Neural progenitor cell (in vitro differentiated cells): ENCODE data around the gene MSH6. TPM values are rescaled to one million over a fixed set of nuclear protein-coding genes. Genes with fewer than 3 reads are reported as not detected.

Experiments
- DNase-seq: peaks from one replicate; pipeline ENCODE4 v3.0.0-alpha.2; 2016; ENCODE audit warnings: low spot score
- H2AFZ ChIP-seq: fragments of 200-600 bp; sonication (generic); replicated peaks from 2 replicates; pipeline ENCODE4 v1.6.1; 2016; ENCODE audit warnings: antibody characterized with exemption
- H3F3A ChIP-seq: fragments of 200-600 bp; sonication (generic); 2 replicates; pipeline ENCODE4 v1.6.1; 2016; ENCODE audit warnings: antibody characterized with exemption, low read depth
- H3K27ac ChIP-seq: fragments of 200-600 bp; sonication (generic); 2 replicates; pipeline ENCODE4 v1.5.1; 2016; ENCODE audit warnings: mild to moderate bottlenecking
- H3K27me3 ChIP-seq: fragments of 200-600 bp; sonication (generic); 2 replicates; pipeline ENCODE4 v1.6.1; 2016; ENCODE audit warnings: mild to moderate bottlenecking, moderate library complexity
- H3K36me3 ChIP-seq: fragments of 200-600 bp; sonication (generic); 2 replicates; pipeline ENCODE4 v1.5.1; 2016
- H3K4me1 ChIP-seq: fragments of 200-600 bp; sonication (generic); 2 replicates; pipeline ENCODE4 v1.6.1; 2016; ENCODE audit warnings: mixed run types
- H3K4me2 ChIP-seq: fragments of 200-600 bp; sonication (generic); 2 replicates; pipeline ENCODE4 v1.6.1; 2016
- H3K4me3 ChIP-seq: fragments of 200-600 bp; sonication (generic); 2 replicates; pipeline ENCODE4 v1.5.1; 2016
- H3K79me2 ChIP-seq: fragments of 200-600 bp; sonication (generic); 2 replicates; pipeline ENCODE4 v1.6.1; 2016; ENCODE audit warnings: low read depth
- H3K9ac ChIP-seq: fragments of 200-600 bp; sonication (generic); 2 replicates; pipeline ENCODE4 v1.6.1; 2016
- H3K9me3 ChIP-seq: fragments of 200-600 bp; sonication (generic); 2 replicates; pipeline ENCODE4 v1.5.1; 2016; ENCODE audit warnings: low read depth
- H4K20me1 ChIP-seq: fragments of 200-600 bp; sonication (generic); 2 replicates; pipeline ENCODE4 v1.6.1; 2016; ENCODE audit warnings: low read depth
- H3K27ac Mint-ChIP-seq: 3 replicates; pipeline ENCODE4 v1.8.0; 2021; ENCODE audit warnings: mixed read lengths
- H3K27me3 Mint-ChIP-seq: 2 replicates; pipeline ENCODE4 v1.8.0; 2022; ENCODE audit warnings: low read depth, mild to moderate bottlenecking, inconsistent platforms, moderate library complexity, mixed read lengths; ENCODE audit not compliant: insufficient read depth
- H3K36me3 Mint-ChIP-seq: 3 replicates; pipeline ENCODE4 v1.8.0; 2021; ENCODE audit warnings: mixed read lengths
- H3K4me1 Mint-ChIP-seq: 3 replicates; pipeline ENCODE4 v1.8.0; 2021; ENCODE audit warnings: mixed read lengths
- H3K4me3 Mint-ChIP-seq: 3 replicates; pipeline ENCODE4 v1.8.0; 2021; ENCODE audit warnings: mild to moderate bottlenecking, moderate library complexity, mixed read lengths
- H3K9me3 Mint-ChIP-seq: 3 replicates; pipeline ENCODE4 v1.8.0; 2020; ENCODE audit warnings: mixed read lengths
- EZH2 ChIP-seq: fragments of 200-600 bp; sonication (generic); IDR thresholded peaks from 2 replicates; pipeline ENCODE4 v1.6.1; 2017; ENCODE audit warnings: antibody characterized with exemption, mild to moderate bottlenecking, moderate library complexity
- EZH2phosphoT487 ChIP-seq: fragments of 200-600 bp; sonication (generic); IDR thresholded peaks from 2 replicates; pipeline ENCODE4 v1.6.1; 2017; ENCODE audit warnings: antibody characterized with exemption
- total RNA-seq: library from RNA; depleted of rRNA; stranded (reverse); fragments of >200 nt; gene quantifications from 2 replicates; pipeline ENCODE4 v1.2.3, GENCODE V29; 2015; ENCODE audit warnings: low replicate concordance
- TF ChIP-seq, protein P1 (sequence below): fragments of 200-600 bp; sonication (generic); IDR thresholded peaks from 2 replicates; pipeline ENCODE4 v1.5.1; 2017; ENCODE audit warnings: antibody characterized with exemption, mild to moderate bottlenecking

MSH6 gene
- total RNA-seq, 1 donor from 2014 or later, result 276 TPM

DNA sequence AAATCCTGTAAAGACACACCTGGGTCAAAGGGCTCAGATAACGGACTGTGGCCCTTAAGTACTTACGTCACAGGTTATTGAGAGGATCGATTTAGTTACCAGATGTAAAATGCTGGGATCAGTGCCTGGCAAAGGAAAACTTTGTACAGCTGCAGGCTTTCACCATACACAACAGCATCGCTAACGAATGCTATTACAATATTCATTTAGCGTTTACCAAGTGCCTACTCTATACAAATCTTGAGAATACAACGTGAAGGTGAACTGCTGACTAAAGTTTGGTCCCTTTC lies 619 bp upstream of the MSH6 start:
- no peak overlapping the region for H3K27ac ChIP-seq
- H2AFZ ChIP-seq, result peak overlapping the region; percentile 81
- peak; percentile 18 for DNase-seq
- H3K4me2 ChIP-seq, result peak overlapping the region; percentile 79
- Mint-ChIP-seq H3K9me3 (peaks cover 13% of the 10 kb centered on the region), H3K4me1 (peaks cover 10% of the 10 kb centered on the region), H3K36me3 (peaks cover 17% of the 10 kb centered on the region), H3K4me3 (peak overlapping the region; percentile 86), H3K27ac (no peak overlapping the region), H3K27me3 (peaks cover 4% of the 10 kb centered on the region)
- H3K79me2 ChIP-seq, result peaks cover 39% of the 10 kb centered on the region
- H3K36me3 ChIP-seq, result peaks cover 6% of the 10 kb centered on the region
- H3K9ac ChIP-seq, result peak overlapping the region; percentile 12
- H3K27me3 ChIP-seq, result no peaks in the 10 kb centered on the region
- H3K4me1 ChIP-seq, result peaks cover 28% of the 10 kb centered on the region
- H3K4me3 ChIP-seq, result peak overlapping the region; percentile 64
- no peaks in the 10 kb centered on the region for H3K9me3 ChIP-seq
- peaks cover 43% of the 10 kb centered on the region for H3F3A ChIP-seq
- no peak for TF ChIP-seq EZH2
- no peak for TF ChIP-seq EZH2phosphoT487
- TF ChIP-seq, protein P1, sequence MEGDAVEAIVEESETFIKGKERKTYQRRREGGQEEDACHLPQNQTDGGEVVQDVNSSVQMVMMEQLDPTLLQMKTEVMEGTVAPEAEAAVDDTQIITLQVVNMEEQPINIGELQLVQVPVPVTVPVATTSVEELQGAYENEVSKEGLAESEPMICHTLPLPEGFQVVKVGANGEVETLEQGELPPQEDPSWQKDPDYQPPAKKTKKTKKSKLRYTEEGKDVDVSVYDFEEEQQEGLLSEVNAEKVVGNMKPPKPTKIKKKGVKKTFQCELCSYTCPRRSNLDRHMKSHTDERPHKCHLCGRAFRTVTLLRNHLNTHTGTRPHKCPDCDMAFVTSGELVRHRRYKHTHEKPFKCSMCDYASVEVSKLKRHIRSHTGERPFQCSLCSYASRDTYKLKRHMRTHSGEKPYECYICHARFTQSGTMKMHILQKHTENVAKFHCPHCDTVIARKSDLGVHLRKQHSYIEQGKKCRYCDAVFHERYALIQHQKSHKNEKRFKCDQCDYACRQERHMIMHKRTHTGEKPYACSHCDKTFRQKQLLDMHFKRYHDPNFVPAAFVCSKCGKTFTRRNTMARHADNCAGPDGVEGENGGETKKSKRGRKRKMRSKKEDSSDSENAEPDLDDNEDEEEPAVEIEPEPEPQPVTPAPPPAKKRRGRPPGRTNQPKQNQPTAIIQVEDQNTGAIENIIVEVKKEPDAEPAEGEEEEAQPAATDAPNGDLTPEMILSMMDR, result no peak
- peaks cover 36% of the 10 kb centered on the region for H4K20me1 ChIP-seq

DNA sequence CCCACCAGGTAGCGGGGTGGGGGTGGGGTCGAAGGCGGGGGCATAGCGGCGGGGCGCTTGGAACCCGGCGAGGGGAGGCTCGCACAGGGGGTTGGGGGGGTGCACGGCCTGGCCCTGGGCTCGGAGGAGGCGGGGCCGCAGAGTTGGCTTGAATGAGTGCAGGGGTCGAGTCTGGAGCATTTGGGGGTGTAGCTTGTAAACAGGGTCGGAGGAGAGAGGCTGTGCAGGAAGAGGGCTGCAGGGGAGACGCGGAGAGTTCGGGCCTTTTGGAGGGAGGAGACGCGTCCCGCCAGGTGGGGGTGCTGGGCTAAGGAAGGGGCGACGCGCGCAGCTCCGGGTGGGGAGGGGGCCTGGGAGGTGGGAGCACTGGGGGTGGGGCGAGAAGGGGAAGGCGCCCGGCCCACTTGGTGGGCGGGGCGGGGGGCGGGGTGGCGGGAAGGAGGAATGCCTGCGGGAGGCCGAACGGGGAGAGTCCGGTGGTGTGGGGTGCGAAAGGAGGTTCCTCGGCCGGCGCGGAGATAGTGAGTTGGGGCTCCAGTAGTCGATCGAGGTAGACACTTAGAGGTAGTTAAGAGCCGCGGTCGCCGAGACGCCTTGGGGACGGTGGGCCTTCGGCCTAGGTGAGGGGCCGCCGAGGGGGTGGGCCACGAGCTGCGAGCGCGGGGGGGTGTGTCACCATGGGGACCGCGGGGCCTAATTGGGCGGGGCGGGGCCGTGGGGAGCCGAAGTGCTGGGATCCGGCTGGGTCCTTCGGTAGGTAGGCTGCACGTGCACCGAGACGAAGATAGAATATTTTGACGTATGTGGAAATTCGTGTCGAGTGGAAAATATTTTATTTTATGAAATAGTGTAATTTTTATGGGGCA lies 774 bp downstream of the MSH6 start:
- H3K4me1 ChIP-seq, result peaks cover 27% of the 10 kb centered on the region
- Mint-ChIP-seq H3K27ac (no peak overlapping the region), H3K27me3 (peaks cover 4% of the 10 kb centered on the region), H3K4me1 (peaks cover 10% of the 10 kb centered on the region), H3K9me3 (peaks cover 13% of the 10 kb centered on the region), H3K4me3 (peak overlapping the region; percentile 95), H3K36me3 (peaks cover 21% of the 10 kb centered on the region)
- TF ChIP-seq EZH2phosphoT487 (no peak), EZH2 (no peak)
- TF ChIP-seq, protein P1, result no peak
- H2AFZ ChIP-seq, result no peak overlapping the region
- peak overlapping the region; percentile 82 for H3K9ac ChIP-seq
- H3F3A ChIP-seq, result peaks cover 35% of the 10 kb centered on the region
- H3K36me3 ChIP-seq, result peaks cover 6% of the 10 kb centered on the region
- H3K4me3 ChIP-seq, result peak overlapping the region; percentile 64
- peak overlapping the region; percentile 96 for H3K27ac ChIP-seq
- H3K9me3 ChIP-seq, result no peaks in the 10 kb centered on the region
- no peaks in the 10 kb centered on the region for H3K27me3 ChIP-seq
- H3K79me2 ChIP-seq, result peaks cover 53% of the 10 kb centered on the region
- H4K20me1 ChIP-seq, result peaks cover 49% of the 10 kb centered on the region
- peak; percentile 92 for DNase-seq
- peak overlapping the region; percentile 79 for H3K4me2 ChIP-seq

DNA sequence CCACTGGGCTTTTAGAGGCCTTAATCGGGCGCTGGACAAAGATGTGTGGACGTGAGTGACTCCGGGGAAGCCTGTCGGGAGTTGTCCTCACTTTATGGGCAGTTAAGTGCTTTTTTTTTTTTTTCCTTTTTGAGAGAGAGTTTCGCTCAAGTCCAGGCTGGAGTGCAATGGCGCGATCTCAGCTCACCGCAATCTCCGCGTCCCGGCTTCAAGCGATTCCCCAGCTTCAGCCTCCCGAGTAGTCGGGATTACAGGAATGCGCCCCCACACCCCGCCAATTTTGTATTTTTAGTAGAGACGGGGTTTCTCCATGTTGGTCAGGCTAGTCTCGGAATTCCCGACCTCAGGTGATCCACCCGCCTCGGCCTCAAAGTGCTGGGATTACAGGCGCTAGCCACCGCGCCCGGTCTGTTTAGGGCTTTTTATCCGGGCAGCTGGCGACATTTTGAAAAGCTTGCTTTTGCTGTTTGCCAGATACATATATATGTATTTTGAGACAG lies 1.5 kb downstream of the MSH6 start:
- Histone ChIP-seq H3K79me2 (peaks cover 60% of the 10 kb centered on the region), H3K9me3 (no peaks in the 10 kb centered on the region), H3K4me2 (peak overlapping the region; percentile 79), H3K27ac (peak overlapping the region; percentile 57), H3K9ac (no peak overlapping the region), H3K36me3 (peaks cover 6% of the 10 kb centered on the region), H3F3A (peaks cover 28% of the 10 kb centered on the region), H3K4me1 (peaks cover 20% of the 10 kb centered on the region), H3K4me3 (peak overlapping the region; percentile 64), H4K20me1 (peaks cover 56% of the 10 kb centered on the region), H3K27me3 (no peaks in the 10 kb centered on the region), H2AFZ (no peak overlapping the region)
- peak; percentile 44 for DNase-seq
- Mint-ChIP-seq H3K4me3 (peak overlapping the region; percentile 95), H3K9me3 (peaks cover 13% of the 10 kb centered on the region), H3K27me3 (peaks cover 2% of the 10 kb centered on the region), H3K4me1 (peaks cover 10% of the 10 kb centered on the region), H3K36me3 (peaks cover 21% of the 10 kb centered on the region), H3K27ac (no peak overlapping the region)
- TF ChIP-seq, protein P1, result no peak
- TF ChIP-seq EZH2phosphoT487 (no peak), EZH2 (no peak)
